Adrenal gland (tissue), 12 donors: ENCODE data around the gene FOXO1. TPM values are rescaled to one million over a fixed set of nuclear protein-coding genes. Genes with fewer than 3 reads are reported as not detected.

ENCODE experiments used
- DNase-seq, 7 donors: peaks; one replicate each; pipeline ENCODE4 v3.0.0-alpha.2; 2019 to 2020
- H3K27ac ChIP-seq, 5 donors: fragments of 200-600 bp; sonication (generic) in 4 of 5; 1 replicate in 3 of 5; 2 replicates in 2 of 5; pipeline versions ENCODE4 v1.5.1 to v1.8.0; 2016 to 2020; ENCODE audit warnings: mild to moderate bottlenecking in 1 of 5
- H3K27me3 ChIP-seq: fragments of 200-600 bp; 2 replicates; pipeline ENCODE4 v1.8.0; 2021
- H3K36me3 ChIP-seq, 2 donors: fragments of 200-600 bp; replicated peaks in 1 of 2; 1 replicate in 1 of 2; 2 replicates in 1 of 2; pipeline versions ENCODE4 v1.5.1 to v1.8.0; 2018 to 2022
- H3K4me1 ChIP-seq, 2 donors: fragments of 200-600 bp; replicated peaks in 1 of 2; 1 replicate in 1 of 2; 2 replicates in 1 of 2; pipeline versions ENCODE4 v1.5.1 to v1.8.0; 2018 to 2021
- H3K4me3 ChIP-seq, 4 donors: fragments of 200-600 bp; sonication (generic) in 3 of 4; one replicate each; pipeline ENCODE4 v1.5.1; 2016 to 2018
- H3K9me3 ChIP-seq, 3 donors: fragments of 200-600 bp; sonication (generic) in 1 of 3; replicated peaks in 1 of 3; 1 replicate in 2 of 3; 2 replicates in 1 of 3; pipeline versions ENCODE4 v1.5.1 to v1.8.0; 2016 to 2021
- POLR2A ChIP-seq, 2 donors: fragments of 450-650 bp; IDR thresholded peaks; one replicate each; pipeline ENCODE4 v1.6.1; 2017; ENCODE audit warnings: antibody characterized with exemption in 2 of 2, mild to moderate bottlenecking in 2 of 2, moderate library complexity in 1 of 2
- WGBS, 4 donors: extraction: QIAGEN DNeasy Blood & Tissue Kit in 2 of 4; methylation state at CpG; one replicate each; pipeline versions ENCODE4 v1.1.5 to v1.1.7; 2013 to 2017; 5-methylcytosine and 5-hydroxymethylcytosine counted together
- intact Hi-C, 2 donors: fragments of 100-400 bp; cut with DNase I; formaldehyde crosslinking; loops; one replicate each; pipeline versions ENCODE4 v1.14.1 to v1.15.0; 2022 to 2023
- polyA plus RNA-seq, 3 donors: library from polyadenylated mRNA; stranded (reverse); fragments of 200-250 nt in 2 of 3; fragments of 350-450 nt in 1 of 3; fragmentation: Illumina TruSeq in 1 of 3; extraction: RNeasy Lipid Tissue Mini Kit (QIAGEN cat#74804) in 1 of 3; gene quantifications; one replicate each; pipeline ENCODE4 v1.2.3, GENCODE V29; 2013 to 2014
- total RNA-seq, 9 donors: library from RNA; depleted of rRNA in 4 of 9; stranded (reverse); fragments of >200 nt in 4 of 9; fragments of 120-200 nt in 1 of 9; fragmentation: NEBNext Ultra II Directional in 1 of 9; extraction: Animal tissue kit (Norgen Biotek cat#: 25700) in 1 of 9; gene quantifications; one replicate each; pipeline versions ENCODE4 v1.1.0 to v1.2.4, GENCODE V29; 2013 to 2023
- TF ChIP-seq, protein P1 (sequence below), 6 experiments: fragments of 450-650 bp in 4 of 6; fragments of 200-600 bp in 2 of 6; sonication (generic) in 1 of 6; IDR thresholded peaks; 1 replicate in 5 of 6; 2 replicates in 1 of 6; pipeline versions ENCODE4 v1.5.1 to v1.8.0; 2016 to 2021; ENCODE audit warnings: antibody characterized with exemption in 6 of 6, mild to moderate bottlenecking in 2 of 6, moderate library complexity in 1 of 6
- donor health status: healthy with polysubstance abuse.
- donor health status: Bipolar disorder and iron deficiency.
- donor health status: DM: yes; HTN: yes; CAD: no.
- donor health status: DM: no; HTN: no; CAD: no.
- donor health status: DM: no; HTN: no; CAD: no.
- donor health status: DM: yes; HTN: yes; CAD: no.

Gene FOXO1
- total and polyA plus RNA-seq, 12 donors = 4.3 to 35.4 (median 21.5) TPM

DNA sequence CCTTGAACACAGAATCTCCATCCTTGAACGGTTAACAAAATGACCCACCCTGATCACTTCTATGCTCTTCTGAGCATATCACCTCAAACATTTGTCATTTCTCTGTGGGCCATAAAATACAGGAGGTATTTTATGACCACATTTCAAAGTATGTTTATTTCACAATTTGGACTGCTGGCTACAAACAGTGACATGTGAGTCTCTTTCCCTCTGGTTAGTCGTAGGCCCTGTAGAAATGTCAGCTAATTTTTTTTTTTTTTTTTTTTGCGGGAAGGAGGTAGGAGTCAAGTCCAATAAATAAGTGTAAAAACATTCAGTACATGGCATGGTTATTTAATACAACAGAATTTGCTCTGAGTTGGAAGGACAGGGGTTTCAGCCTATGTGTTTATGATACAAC is 70.7 kb downstream of the FOXO1 start:
- intact Hi-C loops = no loop called here
- TF ChIP-seq POLR2A (IDR thresholded peaks at IDR 0.05) = no peak
- TF ChIP-seq, protein P1, sequence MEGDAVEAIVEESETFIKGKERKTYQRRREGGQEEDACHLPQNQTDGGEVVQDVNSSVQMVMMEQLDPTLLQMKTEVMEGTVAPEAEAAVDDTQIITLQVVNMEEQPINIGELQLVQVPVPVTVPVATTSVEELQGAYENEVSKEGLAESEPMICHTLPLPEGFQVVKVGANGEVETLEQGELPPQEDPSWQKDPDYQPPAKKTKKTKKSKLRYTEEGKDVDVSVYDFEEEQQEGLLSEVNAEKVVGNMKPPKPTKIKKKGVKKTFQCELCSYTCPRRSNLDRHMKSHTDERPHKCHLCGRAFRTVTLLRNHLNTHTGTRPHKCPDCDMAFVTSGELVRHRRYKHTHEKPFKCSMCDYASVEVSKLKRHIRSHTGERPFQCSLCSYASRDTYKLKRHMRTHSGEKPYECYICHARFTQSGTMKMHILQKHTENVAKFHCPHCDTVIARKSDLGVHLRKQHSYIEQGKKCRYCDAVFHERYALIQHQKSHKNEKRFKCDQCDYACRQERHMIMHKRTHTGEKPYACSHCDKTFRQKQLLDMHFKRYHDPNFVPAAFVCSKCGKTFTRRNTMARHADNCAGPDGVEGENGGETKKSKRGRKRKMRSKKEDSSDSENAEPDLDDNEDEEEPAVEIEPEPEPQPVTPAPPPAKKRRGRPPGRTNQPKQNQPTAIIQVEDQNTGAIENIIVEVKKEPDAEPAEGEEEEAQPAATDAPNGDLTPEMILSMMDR (IDR thresholded peaks at IDR 0.05) = no peak
- Histone ChIP-seq H3K4me1 (peaks cover 10 to 39% of the 10 kb centered on the region in 2 donors), H3K4me3 (no peak overlapping the region), H3K9me3 (no peaks in the 10 kb centered on the region), H3K27me3 (no peaks in the 10 kb centered on the region), H3K36me3 (no peaks in the 10 kb centered on the region), H3K27ac (no peak overlapping the region)
- DNase-seq = no peak
- 68 to 81% (median 76%) methylated on average over 3 of the region's 3 CpGs for WGBS, 4 donors

DNA sequence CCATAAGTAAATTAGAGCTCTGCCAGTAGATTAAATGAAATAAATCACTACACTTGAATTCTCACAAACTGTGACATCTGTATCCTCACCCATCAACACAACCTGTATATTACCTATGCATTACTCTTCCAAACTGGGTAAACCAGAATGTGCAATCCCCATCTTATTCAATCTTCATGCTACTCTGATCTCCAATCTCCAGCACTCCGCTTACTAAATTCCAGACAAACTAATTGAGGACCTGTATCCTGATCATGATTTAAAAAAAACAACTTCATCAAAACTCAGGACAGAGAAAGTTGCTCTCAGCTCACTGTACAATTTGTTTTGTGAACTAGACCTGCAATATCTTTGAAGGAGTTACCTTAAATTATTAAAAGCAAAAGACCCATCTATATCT is 74.4 kb downstream of the FOXO1 start:
- no peak overlapping the region for H3K27ac ChIP-seq
- H3K4me3 ChIP-seq = no peak overlapping the region
- WGBS, 4 donors = 94 to 100% (median 99%) methylated on average over 1 of the region's 1 CpG
- no peaks in the 10 kb centered on the region for H3K9me3 ChIP-seq
- no peaks in the 10 kb centered on the region for H3K27me3 ChIP-seq
- intact Hi-C loops = no loop called here
- H3K4me1 ChIP-seq = peaks cover 24 to 42% of the 10 kb centered on the region in 2 donors
- no peak for DNase-seq
- no peak for TF ChIP-seq POLR2A (IDR thresholded peaks at IDR 0.05)
- TF ChIP-seq, protein P1 (IDR thresholded peaks at IDR 0.05) = no peak
- H3K36me3 ChIP-seq = no peaks in the 10 kb centered on the region

DNA sequence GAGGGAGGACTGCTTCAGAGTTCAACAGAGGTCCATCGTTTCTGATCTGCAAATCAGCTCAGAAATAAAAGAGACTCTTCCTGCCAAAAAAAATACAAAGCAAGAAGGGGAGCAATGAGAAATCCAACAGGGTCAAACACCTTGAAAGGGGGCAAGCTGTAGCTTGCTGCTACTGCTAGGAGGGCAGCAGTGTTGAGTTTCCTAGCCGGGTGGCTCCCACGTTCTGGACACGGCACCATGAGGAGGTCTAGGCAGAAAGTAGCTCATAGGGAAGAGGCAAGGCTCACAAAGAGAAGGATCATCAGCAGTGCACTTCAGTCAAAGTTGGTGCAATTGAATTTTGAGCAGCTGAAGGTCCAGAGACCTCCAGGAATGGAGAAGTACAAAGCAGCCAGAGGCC is 75.3 kb downstream of the FOXO1 start:
- 72 to 86% (median 79%) methylated on average over 4 of the region's 4 CpGs for WGBS, 4 donors
- no peaks in the 10 kb centered on the region for H3K9me3 ChIP-seq
- TF ChIP-seq, protein P1 (IDR thresholded peaks at IDR 0.05) = no peak
- no peak for TF ChIP-seq POLR2A (IDR thresholded peaks at IDR 0.05)
- no peak overlapping the region for H3K4me3 ChIP-seq
- no peaks in the 10 kb centered on the region for H3K27me3 ChIP-seq
- DNase-seq = no peak
- H3K36me3 ChIP-seq = no peaks in the 10 kb centered on the region
- intact Hi-C loops = no loop called here
- peaks cover 28 to 42% of the 10 kb centered on the region in 2 donors for H3K4me1 ChIP-seq
- no peak overlapping the region for H3K27ac ChIP-seq

DNA sequence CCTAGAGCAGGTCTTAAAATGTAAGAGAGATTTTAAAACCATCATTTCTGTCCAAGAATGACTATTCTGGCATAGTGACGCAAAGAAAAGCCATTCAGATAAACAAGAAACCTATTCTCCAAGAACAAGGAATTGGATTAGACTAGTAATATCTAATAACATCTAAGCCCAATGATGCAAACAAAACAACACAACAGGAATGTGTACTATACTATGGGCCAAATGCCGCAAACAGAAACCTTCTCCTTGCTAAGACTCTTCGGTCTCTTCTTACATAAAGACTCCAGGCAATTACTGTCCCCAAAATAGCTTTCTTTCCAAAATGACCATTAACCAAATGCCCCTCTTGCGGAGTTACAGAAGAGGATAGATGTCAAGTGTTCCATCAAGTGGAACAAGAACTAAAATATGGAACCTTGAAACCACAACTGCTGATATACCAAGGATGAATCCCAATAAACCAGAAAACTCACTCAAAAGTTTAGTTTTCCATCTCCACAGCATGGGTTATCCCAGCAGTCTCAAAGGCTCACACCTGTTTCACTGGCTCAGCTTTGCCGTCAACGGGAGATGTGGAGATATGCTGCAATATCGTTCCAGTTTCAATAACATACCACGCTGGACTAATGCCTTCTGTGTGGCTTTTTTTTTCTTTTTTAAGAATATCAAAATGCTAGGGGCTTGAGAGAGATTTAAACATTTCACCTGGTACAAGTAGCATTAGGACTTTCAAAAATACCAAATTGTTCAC is 76.2 kb downstream of the FOXO1 start:
- Histone ChIP-seq H3K36me3 (no peaks in the 10 kb centered on the region), H3K27ac (peak overlapping the region in 2 of 5 donors; percentile 50 to 68), H3K4me3 (no peak overlapping the region), H3K9me3 (no peaks in the 10 kb centered on the region), H3K27me3 (no peaks in the 10 kb centered on the region), H3K4me1 (peaks cover 28 to 46% of the 10 kb centered on the region in 2 donors)
- intact Hi-C loops = no loop called here
- no peak for TF ChIP-seq POLR2A (IDR thresholded peaks at IDR 0.05)
- TF ChIP-seq, protein P1 (IDR thresholded peaks at IDR 0.05) = no peak
- DNase-seq = no peak
- WGBS, 4 donors = 89 to 96% (median 93%) methylated on average over 8 of the region's 8 CpGs
